GM12891 (cell line): ENCODE results near the gene HOXD8. TPM values are rescaled to one million over a fixed set of nuclear protein-coding genes. Genes with fewer than 3 reads are reported as not detected.

Experiments used
- DNase-seq: peaks from one replicate; pipeline ENCODE4 v3.0.0; 2011; ENCODE audit warnings: low spot score; ENCODE audit not compliant: insufficient read length
- FAIRE-seq: peaks from 2 replicates; lab custom pipeline; 2011; peaks lifted over from hg19 to GRCh38; lab: Jason Lieb, UNC
- PAX5 ChIP-seq: IDR thresholded peaks from 2 replicates; pipeline ENCODE4 v1.6.1; 2011; ENCODE audit warnings: low read length, moderate library complexity, mild to moderate bottlenecking; ENCODE audit not compliant: insufficient read depth, severe bottlenecking
- POLR2A ChIP-seq: IDR thresholded peaks from 2 replicates; pipeline ENCODE4 v1.6.1; 2011; ENCODE audit warnings: low read depth, low read length, control low read depth
- POLR2AphosphoS5 ChIP-seq: IDR thresholded peaks from 2 replicates; pipeline ENCODE4 v1.6.1; 2011; ENCODE audit warnings: low read depth, low read length, control low read depth
- POU2F2 ChIP-seq: IDR thresholded peaks from 2 replicates; pipeline ENCODE4 v1.6.1; 2011; ENCODE audit warnings: low read depth, mild to moderate bottlenecking, control low read depth, low read length, moderate library complexity
- SPI1 ChIP-seq: IDR thresholded peaks from 2 replicates; pipeline ENCODE4 v1.6.1; 2011; ENCODE audit warnings: low read depth, low read length, control low read depth
- TAF1 ChIP-seq: IDR thresholded peaks from 2 replicates; pipeline ENCODE4 v1.6.1; 2011; ENCODE audit warnings: low read depth, low read length, control low read depth
- polyA plus RNA-seq: library from polyadenylated mRNA; unstranded; fragments of >200 nt; gene quantifications from one replicate; pipeline ENCODE4 v1.2.1, GENCODE V29; 2012; ENCODE audit warnings: low read depth, missing spikeins, inconsistent platforms; ENCODE audit not compliant: missing spikeins

HOXD8 gene
- not detected for polyA plus RNA-seq

GRCh38 chr2:176128982-176129796 lies at the start of gene HOXD8:
TSS of gene HOXD8 (plus strand) at chr2:176129705. CDS start at chr2:176130367, 662 bp downstream.
- DNase-seq (no peak), FAIRE-seq (no peak)
- TF ChIP-seq PAX5 (no peak), POU2F2 (no peak), TAF1 (no peak), POLR2A (no peak), SPI1 (no peak), POLR2AphosphoS5 (no peak)

DNA sequence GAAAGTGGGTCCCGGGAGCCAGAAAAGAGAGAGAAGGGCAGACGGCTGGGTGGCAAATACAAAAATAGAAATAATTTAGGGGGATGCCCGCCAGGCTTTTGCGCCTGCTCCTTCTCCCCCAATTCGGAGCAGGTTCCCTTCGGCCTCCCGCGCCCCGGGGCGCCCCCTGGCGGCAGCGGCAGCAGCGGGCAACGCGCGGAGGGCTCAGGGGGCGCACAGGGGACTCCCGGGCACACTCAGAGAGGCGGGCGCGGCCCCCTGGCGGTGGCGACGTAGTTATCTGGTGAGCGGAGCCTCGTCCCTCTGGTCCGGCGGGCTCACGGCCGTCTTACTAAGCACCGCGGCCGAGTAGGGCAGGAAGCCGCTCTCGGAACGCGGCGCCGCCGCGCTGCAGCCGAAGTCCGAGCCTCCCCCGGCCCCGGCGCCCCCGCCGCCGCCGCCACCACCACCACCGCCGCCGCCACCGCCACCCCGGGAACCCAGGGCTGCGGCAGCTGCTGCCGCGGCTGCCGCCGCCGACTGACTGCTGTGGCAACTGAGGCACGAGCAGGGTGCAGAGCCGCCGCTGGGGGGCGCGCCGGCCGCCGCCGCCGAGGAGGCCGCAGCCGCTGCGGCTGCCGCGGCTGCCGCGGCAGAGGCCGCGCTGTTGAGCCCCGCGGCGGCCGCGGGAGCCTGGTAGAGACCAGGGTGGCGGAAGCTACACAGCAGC lies 49.5 kb upstream of the HOXD8 start:
- FAIRE-seq (no peak), DNase-seq (no peak)
- TF ChIP-seq SPI1 (no peak), POLR2AphosphoS5 (no peak), TAF1 (no peak), POLR2A (no peak), POU2F2 (no peak), PAX5 (no peak)

DNA sequence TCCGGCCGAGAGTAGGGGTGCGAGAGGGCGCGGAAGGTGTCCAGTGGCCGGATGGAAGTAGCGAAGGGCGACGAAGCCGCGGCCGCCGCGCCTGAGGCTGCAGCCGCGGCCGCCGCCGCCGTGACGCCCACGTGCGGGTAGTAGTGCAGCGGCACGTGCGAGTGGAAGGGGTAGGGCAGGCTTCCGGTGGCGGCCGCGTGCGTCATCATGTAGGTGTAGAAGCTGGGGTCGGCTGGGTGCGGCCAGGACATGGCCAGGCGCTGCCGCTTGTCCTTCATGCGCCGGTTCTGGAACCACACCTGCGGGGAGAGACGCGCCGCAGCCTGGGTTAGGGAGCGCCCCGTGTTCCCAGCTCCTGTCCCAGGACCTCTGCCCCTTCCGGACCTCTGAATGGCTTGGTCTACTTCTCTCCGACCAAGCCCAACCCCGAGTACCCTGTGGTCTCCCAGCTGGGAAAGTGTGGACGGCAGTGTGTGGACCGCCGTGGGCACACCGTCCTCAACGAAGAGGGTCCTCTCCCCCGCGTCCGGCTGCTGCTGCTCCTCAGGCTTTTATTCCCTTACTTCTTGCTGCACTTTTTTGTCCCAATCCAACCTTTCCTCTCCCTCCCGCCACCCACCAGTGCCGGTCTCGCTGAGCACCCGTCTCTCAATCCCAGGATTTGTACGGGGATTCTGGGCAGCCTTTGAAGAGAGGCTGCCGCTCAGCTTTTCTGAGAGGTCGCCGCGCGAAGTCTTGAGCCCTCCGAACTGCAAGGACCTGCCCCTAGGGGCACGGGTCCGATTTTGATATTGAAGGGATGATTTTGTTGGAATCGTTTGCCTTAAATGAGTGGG lies 48.7 kb upstream of the HOXD8 start:
- FAIRE-seq: no peak
- DNase-seq: no peak
- TF ChIP-seq TAF1: no peak
- no peak for TF ChIP-seq PAX5
- no peak for TF ChIP-seq POLR2AphosphoS5
- no peak for TF ChIP-seq POU2F2

- DNase-seq (no peak), FAIRE-seq (no peak)
- TF ChIP-seq TAF1 (no peak), POLR2AphosphoS5 (no peak), PAX5 (no peak), POU2F2 (no peak), POLR2A (no peak), SPI1 (no peak)
Observed at GRCh38 chr2:176081376-176081836, 48.1 kb upstream of the HOXD8 start.

GRCh38 chr2:176081837-176082524 lies 47.5 kb upstream of the HOXD8 start:
- TF ChIP-seq POU2F2 (no peak), POLR2A (no peak), TAF1 (no peak), SPI1 (no peak), PAX5 (no peak), POLR2AphosphoS5 (no peak)
- no peak for DNase-seq
- no peak for FAIRE-seq

DNA sequence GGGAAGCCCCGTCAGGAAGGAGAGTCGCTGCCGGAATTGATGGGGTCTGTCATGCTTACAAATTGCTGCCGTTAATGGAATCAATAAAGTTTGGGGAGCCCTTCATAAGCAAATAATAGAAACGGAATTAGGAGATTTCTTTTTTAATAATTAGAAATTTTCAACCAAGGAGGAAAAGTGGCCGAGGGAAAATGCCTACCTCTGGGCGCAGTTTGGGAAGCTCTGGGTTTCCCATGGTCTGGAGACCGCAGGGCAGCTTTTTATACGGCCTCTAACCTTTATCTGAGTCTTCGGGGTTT lies 47.0 kb upstream of the HOXD8 start:
- FAIRE-seq (no peak), DNase-seq (no peak)
- TF ChIP-seq POU2F2: no peak
- TF ChIP-seq TAF1: no peak
- no peak for TF ChIP-seq PAX5
- no peak for TF ChIP-seq SPI1
- TF ChIP-seq POLR2AphosphoS5: no peak
- no peak for TF ChIP-seq POLR2A

DNA sequence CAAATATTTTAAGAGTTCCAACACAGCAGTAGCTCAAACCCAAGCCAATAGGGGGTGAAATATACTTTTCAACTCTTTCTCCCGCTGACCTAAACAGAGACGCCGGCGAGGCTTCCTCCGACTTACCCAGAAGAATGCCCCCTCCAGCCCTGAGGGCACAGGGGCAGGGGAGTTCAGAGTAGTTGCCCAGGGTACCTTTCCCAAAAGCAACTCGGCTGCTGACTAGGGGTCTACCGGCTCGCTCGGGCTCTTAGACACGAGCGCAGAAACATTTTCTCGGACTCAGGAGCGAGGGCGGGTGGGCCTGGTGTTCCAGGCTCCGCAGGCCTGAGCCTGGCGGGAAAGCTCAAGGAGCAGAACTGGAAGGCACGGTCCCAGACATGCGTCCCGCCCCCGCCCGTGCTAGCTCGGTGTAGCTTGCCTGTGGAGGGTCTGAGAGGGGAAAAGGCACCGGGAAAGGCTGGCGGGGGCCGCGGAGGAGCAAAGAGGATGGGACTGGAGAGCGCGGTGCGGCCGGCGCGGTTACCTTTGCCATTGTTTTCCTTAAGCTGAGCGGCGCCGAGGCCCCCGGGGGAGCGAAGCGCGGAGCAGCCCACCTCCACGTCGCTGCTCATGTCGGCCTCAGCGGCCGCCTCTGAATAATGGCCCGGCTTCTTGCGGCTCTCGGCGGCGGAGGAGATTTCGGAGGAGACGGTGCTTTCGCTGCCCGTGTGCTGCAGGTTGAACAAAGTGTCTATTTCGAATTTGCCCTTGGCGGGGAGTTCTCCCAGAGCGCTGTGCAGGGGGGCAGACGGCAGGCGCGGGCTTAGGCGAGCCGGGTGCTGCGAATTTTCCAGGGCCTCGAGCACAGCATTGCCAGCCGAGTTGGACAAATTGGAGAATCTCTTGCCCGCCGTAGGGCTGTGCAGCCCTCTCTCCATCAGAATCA lies 46.4 kb upstream of the HOXD8 start:
- no peak for DNase-seq
- TF ChIP-seq SPI1: no peak
- no peak for TF ChIP-seq POU2F2
- no peak for FAIRE-seq

- no peak for TF ChIP-seq POLR2A
- no peak for TF ChIP-seq SPI1
- TF ChIP-seq PAX5: no peak
- TF ChIP-seq POLR2AphosphoS5: no peak
- TF ChIP-seq POU2F2: no peak
- TF ChIP-seq TAF1: no peak
- FAIRE-seq (no peak), DNase-seq (no peak)
Observed at GRCh38 chr2:176083796-176084261, 45.7 kb upstream of the HOXD8 start, which contains the start of gene EVX2. TSS of gene EVX2 (minus strand) at chr2:176083962. CDS start at chr2:176083776, 186 bp downstream.
